B cell (primary cell): ENCODE measurements around the gene FKBP8. TPM values are rescaled to one million over a fixed set of nuclear protein-coding genes. Genes with fewer than 3 reads are reported as not detected.

ENCODE experiments used
- ATAC-seq: fragments of 200-7000 bp; cut with Tn5 transposase; one replicate; pipeline ENCODE4 v1.10.0; 2021; ENCODE audit warnings: low read depth, mild to moderate bottlenecking, moderate number of reproducible peaks, moderate library complexity
- CTCF ChIA-PET: fragments of 350-600 bp; sonication (Branson Sonifier 250); formaldehyde crosslinking; loops from one replicate; lab custom pipeline; 2021; ENCODE audit warnings: antibody characterized with exemption, inconsistent platforms; lab: Charles Lee
- POLR2A ChIA-PET: fragments of 350-600 bp; sonication (Branson Sonifier 250); formaldehyde crosslinking; loops from one replicate; lab custom pipeline; 2021; ENCODE audit warnings: antibody characterized with exemption; lab: Charles Lee
- DNase-seq: peaks from one replicate; pipeline ENCODE4 v3.0.0; 2013
- H2AFZ ChIP-seq: 2 replicates; pipeline ENCODE4 v1.6.1; 2012; ENCODE audit warnings: mild to moderate bottlenecking, low read depth, low read length; ENCODE audit not compliant: insufficient read depth, poor library complexity, severe bottlenecking
- H3K27ac ChIP-seq, 2 donors: 1 replicate in 1 of 2; 2 replicates in 1 of 2; pipeline ENCODE4 v1.5.1; 2012 to 2013; ENCODE audit warnings: low read length in 2 of 2, mild to moderate bottlenecking in 2 of 2, moderate library complexity in 1 of 2
- H3K27me3 ChIP-seq, 4 experiments: fragments of 200-600 bp in 1 of 4; sonication (generic) in 1 of 4; replicated peaks in 1 of 4; 1 replicate in 2 of 4; 2 replicates in 2 of 4; pipeline versions ENCODE4 v1.6.1 to v1.7.0; 2013 to 2016; ENCODE audit warnings: low read length in 3 of 4, mild to moderate bottlenecking in 2 of 4, mixed read lengths in 1 of 4, moderate library complexity in 1 of 4; ENCODE audit not compliant: insufficient read depth in 4 of 4, control insufficient read depth in 3 of 4; ENCODE audit errors: control extremely low read depth in 1 of 4
- H3K36me3 ChIP-seq, 2 experiments: replicated peaks in 1 of 2; 1 replicate in 1 of 2; 2 replicates in 1 of 2; pipeline versions ENCODE4 v1.6.1 to v1.7.1; 2013; ENCODE audit warnings: low read length in 1 of 2; ENCODE audit not compliant: insufficient read depth in 2 of 2, control insufficient read depth in 1 of 2; ENCODE audit errors: control extremely low read depth in 1 of 2, extremely low read depth in 1 of 2
- H3K4me1 ChIP-seq, 2 donors: fragments of 200-600 bp in 1 of 2; sonication (generic) in 1 of 2; 1 replicate in 1 of 2; 2 replicates in 1 of 2; pipeline versions ENCODE4 v1.5.1 to v1.6.1; 2013 to 2017; ENCODE audit warnings: low read length in 2 of 2; ENCODE audit not compliant: control insufficient read depth in 2 of 2, insufficient read depth in 2 of 2
- H3K4me2 ChIP-seq: replicated peaks from 2 replicates; pipeline ENCODE3; 2012; ENCODE audit warnings: mild to moderate bottlenecking, low read depth, low read length; ENCODE audit not compliant: poor library complexity, severe bottlenecking
- H3K4me3 ChIP-seq, 5 experiments: fragments of 200-600 bp in 1 of 5; sonication (generic) in 1 of 5; 1 replicate in 3 of 5; 2 replicates in 2 of 5; pipeline versions ENCODE4 v1.5.1 to v1.7.0; 2011 to 2016; ENCODE audit warnings: low read length in 4 of 5, mild to moderate bottlenecking in 4 of 5, low read depth in 2 of 5, control low read depth in 1 of 5, moderate library complexity in 1 of 5; ENCODE audit not compliant: insufficient read depth in 1 of 5; ENCODE audit errors: control extremely low read depth in 1 of 5, extremely low read depth in 1 of 5
- H3K79me2 ChIP-seq: fragments of 200-600 bp; sonication (generic); one replicate; pipeline ENCODE4 v1.6.0; 2016; ENCODE audit warnings: low read length; ENCODE audit not compliant: control insufficient read depth, insufficient read depth
- H3K9ac ChIP-seq: fragments of 200-600 bp; sonication (generic); 2 replicates; pipeline ENCODE4 v1.6.1; 2017; ENCODE audit warnings: mild to moderate bottlenecking, low read length, moderate library complexity
- H3K9me3 ChIP-seq, 3 donors: one replicate each; pipeline versions ENCODE4 v1.6.1 to v1.7.1; 2013; ENCODE audit warnings: low read length in 2 of 3; ENCODE audit not compliant: control insufficient read depth in 2 of 3, insufficient read depth in 1 of 3; ENCODE audit errors: control extremely low read depth in 1 of 3
- H4K20me1 ChIP-seq: 2 replicates; pipeline ENCODE4 v1.6.0; 2012; ENCODE audit warnings: mild to moderate bottlenecking, low read length; ENCODE audit not compliant: insufficient read depth, control insufficient read depth, poor library complexity, severe bottlenecking
- H3K27ac Mint-ChIP-seq: one replicate; pipeline ENCODE4 v1.8.0; 2021; ENCODE audit warnings: mixed read lengths
- H3K27me3 Mint-ChIP-seq: one replicate; pipeline ENCODE4 v1.8.0; 2021; ENCODE audit warnings: mixed read lengths
- H3K4me1 Mint-ChIP-seq: one replicate; pipeline ENCODE4 v1.8.0; 2021; ENCODE audit warnings: mixed read lengths
- H3K4me3 Mint-ChIP-seq: one replicate; pipeline ENCODE4 v1.8.0; 2021; ENCODE audit warnings: mixed read lengths
- H3K9me3 Mint-ChIP-seq: one replicate; pipeline ENCODE4 v1.8.0; 2022; ENCODE audit warnings: mixed read lengths; ENCODE audit not compliant: insufficient read depth
- EZH2 ChIP-seq: IDR thresholded peaks from 2 replicates; pipeline ENCODE4 v1.6.1; 2012; ENCODE audit warnings: borderline replicate concordance, low read depth, mild to moderate bottlenecking, moderate library complexity, low read length; ENCODE audit not compliant: insufficient read depth, poor library complexity, severe bottlenecking
- WGBS: methylation state at CpG from one replicate; pipeline ENCODE4 v1.1.5; 2013; ENCODE audit warnings: missing lambda C conversion rate; ENCODE audit not compliant: insufficient coverage; 5-methylcytosine and 5-hydroxymethylcytosine counted together
- intact Hi-C: fragments of 100-400 bp; cut with micrococcal nuclease; formaldehyde crosslinking; loops from one replicate; pipeline ENCODE4 v1.10.0; 2022
- polyA plus RNA-seq: library from polyadenylated mRNA; depleted of rRNA; stranded (reverse); fragments of >200 nt; gene quantifications from 2 replicates; pipeline ENCODE4 v1.2.3, GENCODE V29; 2012
- total RNA-seq, 2 donors: library from RNA; stranded (reverse); fragments of 120-200 nt in 1 of 2; gene quantifications; 1 replicate in 1 of 2; 2 replicates in 1 of 2; pipeline versions ENCODE4 v1.2.3 to v1.2.4, GENCODE V29; 2013 to 2022
- TF ChIP-seq, protein P1 (sequence below): fragments of 200-600 bp; IDR thresholded peaks from one replicate; pipeline ENCODE4 v1.8.0; 2022; ENCODE audit warnings: antibody characterized with exemption, mild to moderate bottlenecking

FKBP8 gene
- total and polyA plus RNA-seq, 2 donors (not counting 1 experiment from before 2014, with no cell fraction given), result 148 to 163 TPM

DNA sequence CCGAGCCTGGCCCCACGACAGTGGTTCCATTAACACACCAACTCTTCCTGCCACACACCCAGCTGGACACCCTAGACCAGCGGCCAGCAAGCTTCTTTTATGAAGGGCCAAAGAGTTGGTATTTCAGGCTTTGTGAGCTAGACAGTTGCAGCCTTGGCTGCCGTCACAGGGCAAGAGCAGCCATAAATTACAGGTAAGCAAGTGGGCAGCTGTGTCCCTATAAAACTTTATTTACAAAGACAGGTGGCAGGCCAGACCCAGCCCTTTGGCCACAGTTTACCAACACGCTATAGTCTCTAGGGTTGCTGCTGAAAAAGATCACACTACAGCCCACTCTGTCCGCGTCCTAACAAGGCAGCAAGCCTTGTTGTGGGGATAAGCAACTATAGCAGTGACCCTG, 34.8 kb downstream of the FKBP8 start:
- Mint-ChIP-seq H3K27me3 (no peaks in the 10 kb centered on the region), H3K27ac (no peak overlapping the region), H3K9me3 (no peaks in the 10 kb centered on the region), H3K4me1 (peaks cover 65% of the 10 kb centered on the region), H3K4me3 (no peak overlapping the region)
- ChIA-PET CTCF (interaction anchor here (0.6 to 2.5 kb wide), 2 partner anchors 11 to 339 kb away, joined by 3 to 7 read pairs; no protein-coding TSS in a partner anchor), POLR2A (no interaction called here)
- peaks cover 96% of the 10 kb centered on the region for H4K20me1 ChIP-seq
- WGBS, result 86% methylated on average over 5 of the region's 7 CpGs
- no peaks in the 10 kb centered on the region for H3K9me3 ChIP-seq
- H3K27ac ChIP-seq, result no peak overlapping the region
- ATAC-seq (no peak), DNase-seq (no peak)
- H3K4me1 ChIP-seq, result peaks cover 4 to 45% of the 10 kb centered on the region in 2 donors
- no peaks in the 10 kb centered on the region for H3K27me3 ChIP-seq
- peaks cover 0 to 5% of the 10 kb centered on the region in 2 experiments for H3K36me3 ChIP-seq
- no peak overlapping the region for H3K4me3 ChIP-seq
- H3K4me2 ChIP-seq, result no peak overlapping the region
- intact Hi-C loops, result no loop called here
- peaks cover 100% of the 10 kb centered on the region for H3K79me2 ChIP-seq
- H2AFZ ChIP-seq, result no peak overlapping the region
- TF ChIP-seq, protein P1, sequence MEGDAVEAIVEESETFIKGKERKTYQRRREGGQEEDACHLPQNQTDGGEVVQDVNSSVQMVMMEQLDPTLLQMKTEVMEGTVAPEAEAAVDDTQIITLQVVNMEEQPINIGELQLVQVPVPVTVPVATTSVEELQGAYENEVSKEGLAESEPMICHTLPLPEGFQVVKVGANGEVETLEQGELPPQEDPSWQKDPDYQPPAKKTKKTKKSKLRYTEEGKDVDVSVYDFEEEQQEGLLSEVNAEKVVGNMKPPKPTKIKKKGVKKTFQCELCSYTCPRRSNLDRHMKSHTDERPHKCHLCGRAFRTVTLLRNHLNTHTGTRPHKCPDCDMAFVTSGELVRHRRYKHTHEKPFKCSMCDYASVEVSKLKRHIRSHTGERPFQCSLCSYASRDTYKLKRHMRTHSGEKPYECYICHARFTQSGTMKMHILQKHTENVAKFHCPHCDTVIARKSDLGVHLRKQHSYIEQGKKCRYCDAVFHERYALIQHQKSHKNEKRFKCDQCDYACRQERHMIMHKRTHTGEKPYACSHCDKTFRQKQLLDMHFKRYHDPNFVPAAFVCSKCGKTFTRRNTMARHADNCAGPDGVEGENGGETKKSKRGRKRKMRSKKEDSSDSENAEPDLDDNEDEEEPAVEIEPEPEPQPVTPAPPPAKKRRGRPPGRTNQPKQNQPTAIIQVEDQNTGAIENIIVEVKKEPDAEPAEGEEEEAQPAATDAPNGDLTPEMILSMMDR, result no peak
- no peak for TF ChIP-seq EZH2
- H3K9ac ChIP-seq, result no peak overlapping the region

DNA sequence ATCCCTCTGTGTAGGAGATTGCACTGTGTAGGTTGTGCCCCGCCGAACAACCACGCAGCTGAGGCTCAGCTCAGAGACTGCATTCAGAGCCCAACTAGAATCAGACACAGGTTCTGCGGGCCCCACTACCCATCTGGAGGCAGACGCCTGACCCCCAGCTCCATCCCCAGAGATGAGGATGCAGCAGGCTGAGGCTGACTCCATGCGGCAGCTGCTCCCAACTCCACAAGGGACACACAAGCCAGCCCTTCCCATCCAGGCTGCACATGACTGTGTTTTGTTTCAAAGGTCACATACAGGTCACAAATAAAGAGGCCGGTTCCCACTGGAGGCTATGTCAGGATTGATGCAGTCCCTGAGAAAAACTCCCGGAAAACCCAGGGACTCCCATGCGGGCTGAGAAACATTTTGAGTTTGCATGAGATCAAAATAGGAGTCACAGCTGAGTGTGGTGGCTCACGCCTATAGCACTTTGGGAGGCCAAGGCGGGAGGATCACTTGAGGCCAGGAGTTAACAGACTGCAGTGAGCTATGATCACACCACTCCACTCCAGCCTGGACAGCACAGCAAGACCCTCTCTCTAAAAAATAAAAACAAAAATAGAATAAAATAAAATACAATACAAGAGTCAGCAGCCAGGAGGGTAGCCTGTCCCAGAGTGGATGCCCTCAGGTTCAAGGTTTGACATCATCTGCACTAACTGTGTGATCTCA, 35.5 kb downstream of the FKBP8 start:
- ATAC-seq (no peak), DNase-seq (no peak)
- H4K20me1 ChIP-seq, result peaks cover 98% of the 10 kb centered on the region
- no peak overlapping the region for H3K9ac ChIP-seq
- Mint-ChIP-seq H3K27me3 (no peaks in the 10 kb centered on the region), H3K4me1 (peaks cover 67% of the 10 kb centered on the region), H3K4me3 (no peak overlapping the region), H3K9me3 (no peaks in the 10 kb centered on the region), H3K27ac (no peak overlapping the region)
- TF ChIP-seq, protein P1, result no peak
- ChIA-PET CTCF (interaction anchor here (0.6 to 1.5 kb wide), 2 partner anchors 12 kb away, joined by 3 to 5 read pairs; no protein-coding TSS in a partner anchor), POLR2A (no interaction called here)
- 92% methylated on average over 8 of the region's 11 CpGs for WGBS
- peaks cover 100% of the 10 kb centered on the region for H3K79me2 ChIP-seq
- no peak overlapping the region for H2AFZ ChIP-seq
- H3K36me3 ChIP-seq, result peaks cover 0 to 5% of the 10 kb centered on the region in 2 experiments
- no peak overlapping the region for H3K27ac ChIP-seq
- peaks cover 11 to 52% of the 10 kb centered on the region in 2 donors for H3K4me1 ChIP-seq
- no peak overlapping the region for H3K4me2 ChIP-seq
- H3K4me3 ChIP-seq, result no peak overlapping the region
- intact Hi-C loops, result no loop called here
- no peaks in the 10 kb centered on the region for H3K27me3 ChIP-seq
- H3K9me3 ChIP-seq, result no peaks in the 10 kb centered on the region
